Loucy (cell line): Measurements from ENCODE around the gene NAXD.

Source experiments
- H2AFZ ChIP-seq: fragments of 200-600 bp; sonication (generic); 2 replicates; pipeline ENCODE4 v1.6.0; 2016; ENCODE audit warnings: antibody characterized with exemption, mild to moderate bottlenecking, low read length, moderate library complexity
- H3F3A ChIP-seq: fragments of 200-600 bp; 2 replicates; pipeline ENCODE4 v1.6.0; 2016; ENCODE audit warnings: antibody characterized with exemption, low read depth, mild to moderate bottlenecking
- H3K27me3 ChIP-seq: fragments of 200-600 bp; sonication (generic); 2 replicates; pipeline ENCODE4 v1.6.1; 2014; ENCODE audit warnings: low read length, mild to moderate bottlenecking; ENCODE audit not compliant: insufficient read depth, poor library complexity, severe bottlenecking
- H3K36me3 ChIP-seq: fragments of 200-600 bp; sonication (generic); 2 replicates; pipeline ENCODE4 v1.6.1; 2016; ENCODE audit warnings: low read length; ENCODE audit not compliant: insufficient read depth
- H3K4me1 ChIP-seq: fragments of 200-600 bp; sonication (generic); 2 replicates; pipeline ENCODE4 v1.5.1; 2014; ENCODE audit warnings: low read length, mild to moderate bottlenecking; ENCODE audit not compliant: insufficient read depth, poor library complexity, severe bottlenecking
- H3K4me2 ChIP-seq: fragments of 200-600 bp; sonication (generic); 2 replicates; pipeline ENCODE4 v1.6.0; 2014; ENCODE audit warnings: antibody characterized with exemption, low read length, low read depth, mild to moderate bottlenecking; ENCODE audit not compliant: poor library complexity, severe bottlenecking
- H3K4me3 ChIP-seq: fragments of 200-600 bp; sonication (generic); 2 replicates; pipeline ENCODE4 v1.5.1; 2014; ENCODE audit warnings: low read length, mild to moderate bottlenecking, mixed read lengths; ENCODE audit not compliant: poor library complexity, severe bottlenecking
- H3K79me2 ChIP-seq: fragments of 200-600 bp; sonication (generic); 2 replicates; pipeline ENCODE4 v1.6.1; 2014; ENCODE audit warnings: low read length; ENCODE audit not compliant: insufficient read depth
- H3K9ac ChIP-seq: fragments of 200-600 bp; sonication (generic); 2 replicates; pipeline ENCODE4 v1.6.0; 2014; ENCODE audit warnings: mild to moderate bottlenecking, low read depth, low read length, moderate library complexity; ENCODE audit not compliant: poor library complexity, severe bottlenecking
- H3K9me2 ChIP-seq: fragments of 200-600 bp; sonication (generic); replicated peaks from 2 replicates; pipeline ENCODE4 v1.6.1; 2016; ENCODE audit warnings: low read depth, low read length, mixed read lengths
- H3K9me3 ChIP-seq: fragments of 200-600 bp; sonication (generic); 2 replicates; pipeline ENCODE4 v1.6.1; 2014; ENCODE audit warnings: mild to moderate bottlenecking, antibody characterized with exemption, low read length, low read depth; ENCODE audit not compliant: insufficient read depth
- H4K20me1 ChIP-seq: fragments of 200-600 bp; sonication (generic); 2 replicates; pipeline ENCODE4 v1.6.0; 2014; ENCODE audit warnings: antibody characterized with exemption, low read length, mild to moderate bottlenecking; ENCODE audit not compliant: insufficient read depth, poor library complexity, severe bottlenecking
- CTCF ChIP-seq: fragments of 200-600 bp; sonication (generic); conservative IDR thresholded peaks from 2 replicates; pipeline ENCODE4 v1.5.1; 2014; ENCODE audit warnings: mild to moderate bottlenecking, antibody characterized with exemption, low read length
- EZH2phosphoT487 ChIP-seq: fragments of 200-600 bp; IDR thresholded peaks from 2 replicates; pipeline ENCODE4 v1.6.1; 2018; ENCODE audit warnings: antibody characterized with exemption, mild to moderate bottlenecking, moderate library complexity, borderline replicate concordance

NAXD gene

GRCh38 chr13:110637275-110637674, 21.9 kb downstream of the NAXD start:
- H3K79me2 ChIP-seq: no peaks in the 10 kb centered on the region; the same call in 1 of the 2 replicates

DNA sequence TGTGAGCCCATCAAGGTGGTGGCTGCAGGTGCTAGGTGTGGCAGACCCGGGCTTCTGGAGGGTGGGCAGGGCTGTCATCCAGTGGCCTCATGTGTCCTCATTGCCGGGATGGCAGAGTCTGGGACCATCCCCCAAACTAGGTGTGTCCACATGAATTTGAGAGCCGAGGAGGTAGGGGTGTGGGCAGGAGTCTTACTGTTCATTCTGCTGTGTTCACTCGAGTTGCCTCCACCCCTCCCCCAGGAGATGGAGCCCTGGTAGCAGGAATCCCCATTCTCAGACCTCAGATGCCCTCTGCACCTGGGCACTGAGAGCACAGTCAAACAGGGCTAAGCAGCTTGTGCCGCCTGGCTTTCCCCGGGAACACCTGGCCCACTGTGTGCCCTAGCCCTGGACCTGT, 22.4 kb downstream of the NAXD start:
- H3K9me2 ChIP-seq: no peaks in the 10 kb centered on the region
- H3F3A ChIP-seq: no peaks in the 10 kb centered on the region
- no peak overlapping the region for H3K9ac ChIP-seq
- H3K27me3 ChIP-seq: no peaks in the 10 kb centered on the region
- TF ChIP-seq CTCF (no peak), EZH2phosphoT487 (no peak)
- H3K36me3 ChIP-seq: peaks cover 77% of the 10 kb centered on the region; the same call in 1 of the 2 replicates
- no peaks in the 10 kb centered on the region for H4K20me1 ChIP-seq
- no peaks in the 10 kb centered on the region; the same call in 1 of the 2 replicates for H3K79me2 ChIP-seq
- H3K4me3 ChIP-seq: no peak overlapping the region
- H2AFZ ChIP-seq: no peak overlapping the region
- H3K4me1 ChIP-seq: no peaks in the 10 kb centered on the region
- H3K9me3 ChIP-seq: no peaks in the 10 kb centered on the region
- no peak overlapping the region for H3K4me2 ChIP-seq

More at GRCh38 chr13:110637275-110637674, 21.9 kb downstream of the NAXD start:
- H3K9me3 ChIP-seq: no peaks in the 10 kb centered on the region
- no peaks in the 10 kb centered on the region for H4K20me1 ChIP-seq
- H3K4me2 ChIP-seq: no peak overlapping the region
- H3K9me2 ChIP-seq: no peaks in the 10 kb centered on the region
- TF ChIP-seq EZH2phosphoT487 (no peak), CTCF (no peak)
- H3K4me1 ChIP-seq: no peaks in the 10 kb centered on the region
- no peak overlapping the region for H3K9ac ChIP-seq
- peaks cover 77% of the 10 kb centered on the region; the same call in 1 of the 2 replicates for H3K36me3 ChIP-seq
- no peaks in the 10 kb centered on the region for H3F3A ChIP-seq
- no peak overlapping the region for H2AFZ ChIP-seq
- no peaks in the 10 kb centered on the region for H3K27me3 ChIP-seq
- H3K4me3 ChIP-seq: no peak overlapping the region

DNA sequence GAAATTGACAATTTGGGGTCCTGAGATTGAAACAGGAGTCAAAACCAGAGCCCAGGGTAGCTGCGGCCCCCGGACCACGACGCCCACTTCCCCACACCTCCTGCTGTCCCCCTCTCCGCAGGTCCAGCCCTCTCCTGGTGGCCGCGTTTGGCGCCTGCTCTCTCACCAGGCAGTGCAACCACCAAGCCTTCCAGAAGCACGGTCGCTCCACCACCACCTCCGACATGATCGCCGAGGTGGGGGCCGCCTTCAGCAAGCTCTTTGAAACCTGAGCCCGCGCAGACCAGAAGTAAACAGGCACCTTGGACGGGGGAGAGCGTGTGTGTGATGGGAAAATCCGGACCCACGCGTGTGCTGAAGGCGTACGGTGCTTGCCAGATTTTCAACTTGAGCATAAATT, 22.9 kb downstream of the NAXD start:
- Histone ChIP-seq H3K9me3 (no peaks in the 10 kb centered on the region), H3K9ac (no peak overlapping the region), H3K4me3 (no peak overlapping the region), H2AFZ (no peak overlapping the region), H3K4me1 (no peaks in the 10 kb centered on the region), H3K36me3 (peaks cover 80% of the 10 kb centered on the region; the same call in 1 of the 2 replicates), H3F3A (no peaks in the 10 kb centered on the region), H3K4me2 (no peak overlapping the region), H4K20me1 (no peaks in the 10 kb centered on the region), H3K27me3 (no peaks in the 10 kb centered on the region), H3K9me2 (no peaks in the 10 kb centered on the region), H3K79me2 (no peaks in the 10 kb centered on the region; the same call in 1 of the 2 replicates)
- TF ChIP-seq EZH2phosphoT487: no peak
- no peak for TF ChIP-seq CTCF
